ENCODE data around the gene TARBP2.

TARBP2 gene

GRCh38 chr12:53514628-53515290, 13.7 kb downstream of the TARBP2 start:
- no peak for DNase-seq (ENCODE audit: low read depth)
- TF ChIP-seq, protein P1, sequence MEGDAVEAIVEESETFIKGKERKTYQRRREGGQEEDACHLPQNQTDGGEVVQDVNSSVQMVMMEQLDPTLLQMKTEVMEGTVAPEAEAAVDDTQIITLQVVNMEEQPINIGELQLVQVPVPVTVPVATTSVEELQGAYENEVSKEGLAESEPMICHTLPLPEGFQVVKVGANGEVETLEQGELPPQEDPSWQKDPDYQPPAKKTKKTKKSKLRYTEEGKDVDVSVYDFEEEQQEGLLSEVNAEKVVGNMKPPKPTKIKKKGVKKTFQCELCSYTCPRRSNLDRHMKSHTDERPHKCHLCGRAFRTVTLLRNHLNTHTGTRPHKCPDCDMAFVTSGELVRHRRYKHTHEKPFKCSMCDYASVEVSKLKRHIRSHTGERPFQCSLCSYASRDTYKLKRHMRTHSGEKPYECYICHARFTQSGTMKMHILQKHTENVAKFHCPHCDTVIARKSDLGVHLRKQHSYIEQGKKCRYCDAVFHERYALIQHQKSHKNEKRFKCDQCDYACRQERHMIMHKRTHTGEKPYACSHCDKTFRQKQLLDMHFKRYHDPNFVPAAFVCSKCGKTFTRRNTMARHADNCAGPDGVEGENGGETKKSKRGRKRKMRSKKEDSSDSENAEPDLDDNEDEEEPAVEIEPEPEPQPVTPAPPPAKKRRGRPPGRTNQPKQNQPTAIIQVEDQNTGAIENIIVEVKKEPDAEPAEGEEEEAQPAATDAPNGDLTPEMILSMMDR (IDR thresholded peaks at IDR 0.05; ENCODE audit: insufficient read depth, low read depth, low read length, missing control alignments): no peak
- no peak overlapping the region for H3K4me3 ChIP-seq (ENCODE audit: low read depth, low read length)

- no peak for DNase-seq (ENCODE audit: low read depth)
- no peak overlapping the region for H3K4me3 ChIP-seq (ENCODE audit: low read depth, low read length)
- TF ChIP-seq, protein P1 (IDR thresholded peaks at IDR 0.05; ENCODE audit: insufficient read depth, low read depth, low read length, missing control alignments): no peak
Observed at GRCh38 chr12:53515291-53515680, 14.2 kb downstream of the TARBP2 start.

- TF ChIP-seq, protein P1 (IDR thresholded peaks at IDR 0.05; ENCODE audit: insufficient read depth, low read depth, low read length, missing control alignments): no peak
- no peak for DNase-seq (ENCODE audit: low read depth)
Observed at GRCh38 chr12:53516758-53517455, 15.8 kb downstream of the TARBP2 start.

GRCh38 chr12:53518381-53518780, 17.3 kb downstream of the TARBP2 start:
- DNase-seq (ENCODE audit: low read depth): no peak
- TF ChIP-seq, protein P1 (IDR thresholded peaks at IDR 0.05; ENCODE audit: insufficient read depth, low read depth, low read length, missing control alignments): no peak

More at GRCh38 chr12:53516758-53517455, 15.8 kb downstream of the TARBP2 start:
- no peak overlapping the region for H3K4me3 ChIP-seq (ENCODE audit: low read depth, low read length)

GRCh38 chr12:53523131-53523530, 22.0 kb downstream of the TARBP2 start:
- no peak for DNase-seq (ENCODE audit: low read depth)
- H3K4me3 ChIP-seq (ENCODE audit: low read depth, low read length): no peak overlapping the region
- TF ChIP-seq, protein P1 (IDR thresholded peaks at IDR 0.05; ENCODE audit: insufficient read depth, low read depth, low read length, missing control alignments): no peak

More at GRCh38 chr12:53518381-53518780, 17.3 kb downstream of the TARBP2 start:
- no peak overlapping the region for H3K4me3 ChIP-seq (ENCODE audit: low read depth, low read length)

- no peak for DNase-seq (ENCODE audit: low read depth)
- H3K4me3 ChIP-seq (ENCODE audit: low read depth, low read length): no peak overlapping the region
- TF ChIP-seq, protein P1 (IDR thresholded peaks at IDR 0.05; ENCODE audit: insufficient read depth, low read depth, low read length, missing control alignments): no peak
Observed at GRCh38 chr12:53524476-53524875, 23.4 kb downstream of the TARBP2 start.

Data from GM12865 (cell line).